GM18499 (cell line): ENCODE measurements around the gene DNASE1L3.
"Not testable (repeated sequence)": the region's sequence is repeated elsewhere in the genome, so short reads cannot be mapped to it uniquely, and the experiment has no call there.

Experiments
- ATAC-seq: cut with Tn5 transposase; IDR thresholded peaks from one replicate; pipeline ENCODE4 v1.9.1; 2021; ENCODE audit warnings: moderate number of reproducible peaks; ENCODE audit not compliant: insufficient read depth, unreplicated experiment

The DNASE1L3 gene

GRCh38 chr3:58202917-58203360, 7.8 kb downstream of the DNASE1L3 start:
- peak; percentile 47 for ATAC-seq

- not testable (repeated sequence) for ATAC-seq
Measured at GRCh38 chr3:58201451-58201850, 9.3 kb downstream of the DNASE1L3 start.

- no peak for ATAC-seq
Measured at GRCh38 chr3:58200846-58201355, 9.9 kb downstream of the DNASE1L3 start.

- ATAC-seq, result no peak
Measured at GRCh38 chr3:58200121-58200709, 10.6 kb downstream of the DNASE1L3 start.

GRCh38 chr3:58198804-58199203, 12.0 kb downstream of the DNASE1L3 start:
- ATAC-seq, result no peak

GRCh38 chr3:58198362-58198761, 12.4 kb downstream of the DNASE1L3 start:
- no peak for ATAC-seq

GRCh38 chr3:58197588-58197987, 13.2 kb downstream of the DNASE1L3 start:
- no peak for ATAC-seq

- no peak for ATAC-seq
Measured at GRCh38 chr3:58193682-58194407, 16.9 kb downstream of the DNASE1L3 start.

GRCh38 chr3:58192069-58192468, 18.7 kb downstream of the DNASE1L3 start:
- no peak for ATAC-seq

- no peak for ATAC-seq
Measured at GRCh38 chr3:58191361-58191991, 19.3 kb downstream of the DNASE1L3 start.

GRCh38 chr3:58190882-58191281, 19.9 kb downstream of the DNASE1L3 start:
- ATAC-seq, result no peak

- no peak for ATAC-seq
Measured at GRCh38 chr3:58190291-58190690, 20.5 kb downstream of the DNASE1L3 start.

GRCh38 chr3:58189691-58190090, 21.1 kb downstream of the DNASE1L3 start:
- ATAC-seq, result no peak

GRCh38 chr3:58188921-58189451, 21.8 kb downstream of the DNASE1L3 start:
- no peak for ATAC-seq

- no peak for ATAC-seq
Measured at GRCh38 chr3:58188173-58188564, 22.6 kb downstream of the DNASE1L3 start.

GRCh38 chr3:58184982-58185360, 25.8 kb downstream of the DNASE1L3 start:
- no peak for ATAC-seq

GRCh38 chr3:58184309-58184981, 26.3 kb downstream of the DNASE1L3 start:
- ATAC-seq, result no peak

- ATAC-seq, result no peak
Measured at GRCh38 chr3:58183891-58184290, 26.9 kb downstream of the DNASE1L3 start.

GRCh38 chr3:58183221-58183620, 27.6 kb downstream of the DNASE1L3 start:
- no peak for ATAC-seq

- ATAC-seq, result no peak
Measured at GRCh38 chr3:58180940-58181587, 29.7 kb downstream of the DNASE1L3 start.
